HG03064 (cell line): ENCODE results near the gene IFT43.
A peak's percentile ranks its signal among the peaks of the same experiment; 100 is the strongest.

ENCODE experiments used
- ATAC-seq: cut with Tn5 transposase; IDR thresholded peaks from one replicate; pipeline ENCODE4 v1.9.1; 2021; ENCODE audit warnings: low read depth; ENCODE audit not compliant: unreplicated experiment

Gene IFT43

GRCh38 chr14:75985618-75986438, at the start of gene IFT43:
IFT43 (plus strand) TSS chr14:75985763; CDS start chr14:75985787, 24 bp downstream.
- peak; percentile 49 for ATAC-seq

- no peak for ATAC-seq
Measured at GRCh38 chr14:75939200-75939599, 46.4 kb upstream of the IFT43 start.

GRCh38 chr14:75941030-75941429, 44.5 kb upstream of the IFT43 start:
- no peak for ATAC-seq

- ATAC-seq, result no peak
Measured at GRCh38 chr14:75944607-75945241, 40.8 kb upstream of the IFT43 start.

GRCh38 chr14:75946785-75947184, 38.8 kb upstream of the IFT43 start:
- ATAC-seq, result no peak

GRCh38 chr14:75952489-75952888, 33.1 kb upstream of the IFT43 start:
- ATAC-seq, result no peak

- no peak for ATAC-seq
Measured at GRCh38 chr14:75959031-75959430, 26.5 kb upstream of the IFT43 start.

- ATAC-seq, result no peak
Measured at GRCh38 chr14:75960231-75960630, 25.3 kb upstream of the IFT43 start.

DNA sequence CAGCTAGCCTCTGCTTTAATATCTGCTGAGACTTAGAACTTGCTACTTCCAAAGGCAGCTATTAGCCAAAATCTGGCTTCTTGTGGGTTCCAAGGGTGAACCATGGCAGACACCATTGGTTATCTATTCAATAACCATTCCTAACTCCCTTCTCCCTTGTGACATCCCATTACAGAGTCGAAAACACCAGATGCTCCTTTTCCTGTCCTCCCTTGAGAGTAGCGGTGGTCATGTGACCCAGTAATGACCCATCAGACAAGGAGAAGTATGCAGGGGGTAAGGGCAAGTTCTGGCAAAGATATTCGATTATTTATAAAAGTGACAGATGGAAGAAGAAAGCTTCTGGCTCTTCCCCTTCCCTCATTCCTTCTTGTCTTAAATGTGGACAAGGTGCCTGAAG, 23.9 kb upstream of the IFT43 start:
- no peak for ATAC-seq

DNA sequence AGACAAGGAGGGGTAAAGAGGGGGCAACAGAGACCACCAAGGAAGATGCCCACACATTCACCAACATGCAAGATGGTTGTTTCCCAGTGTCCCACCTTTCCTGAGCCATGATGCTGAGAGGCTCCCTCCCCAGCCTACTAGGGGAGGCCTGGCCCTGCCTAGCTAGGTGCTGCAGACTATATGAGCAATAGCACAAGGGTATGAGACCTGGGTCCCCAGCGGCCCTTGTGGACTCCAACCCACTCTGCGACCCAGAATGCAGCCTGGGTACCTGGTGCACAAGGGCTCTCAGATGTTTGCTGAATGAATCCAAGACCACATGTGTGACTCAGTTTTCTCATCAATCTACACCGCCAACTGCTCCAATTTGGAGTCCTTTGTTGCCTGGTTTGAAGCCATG, 17.7 kb upstream of the IFT43 start:
- no peak for ATAC-seq

- ATAC-seq, result no peak
Measured at GRCh38 chr14:75968456-75968855, 17.1 kb upstream of the IFT43 start.

DNA sequence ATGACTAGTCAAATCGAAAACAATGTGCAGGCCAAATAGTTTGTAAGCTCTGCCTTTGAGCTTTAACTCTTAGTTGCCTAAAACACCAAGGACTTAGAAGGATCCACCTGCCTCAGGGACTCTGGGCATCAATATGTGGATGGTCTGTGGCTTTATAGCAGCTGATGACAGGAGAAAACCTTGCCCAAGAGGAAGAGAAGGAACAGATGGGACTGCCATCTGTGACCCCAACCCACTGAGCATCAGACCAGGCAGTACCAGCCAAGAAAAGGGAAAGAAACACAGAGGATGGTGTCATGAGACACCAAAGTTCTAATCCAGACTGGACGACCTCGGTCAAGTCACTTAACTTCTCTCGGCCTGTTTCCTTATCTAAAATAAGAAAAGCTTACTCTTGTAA, 16.4 kb upstream of the IFT43 start:
- no peak for ATAC-seq

GRCh38 chr14:75969891-75970290, 15.7 kb upstream of the IFT43 start:
- ATAC-seq, result no peak

DNA sequence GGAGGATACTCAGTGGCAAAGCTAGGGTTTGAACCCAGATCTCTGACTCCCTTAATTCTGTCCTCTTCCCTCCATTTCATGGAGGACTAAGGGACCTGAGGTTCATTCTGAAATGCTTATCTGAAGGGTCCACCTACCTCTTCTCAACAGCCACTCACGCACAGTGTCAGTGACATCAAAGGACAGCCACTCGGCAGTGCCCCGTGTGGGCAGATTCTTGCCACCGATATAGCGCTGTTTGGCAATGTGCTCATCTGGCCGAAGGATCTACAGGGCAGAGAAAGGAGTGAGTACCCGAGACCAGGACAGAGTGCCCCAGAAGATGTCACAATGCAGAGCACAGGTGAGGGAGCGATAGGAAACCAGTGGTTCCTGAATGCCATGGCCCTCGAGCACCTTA, 14.6 kb upstream of the IFT43 start:
- no peak for ATAC-seq

- ATAC-seq, result no peak
Measured at GRCh38 chr14:75971509-75971908, 14.1 kb upstream of the IFT43 start.

DNA sequence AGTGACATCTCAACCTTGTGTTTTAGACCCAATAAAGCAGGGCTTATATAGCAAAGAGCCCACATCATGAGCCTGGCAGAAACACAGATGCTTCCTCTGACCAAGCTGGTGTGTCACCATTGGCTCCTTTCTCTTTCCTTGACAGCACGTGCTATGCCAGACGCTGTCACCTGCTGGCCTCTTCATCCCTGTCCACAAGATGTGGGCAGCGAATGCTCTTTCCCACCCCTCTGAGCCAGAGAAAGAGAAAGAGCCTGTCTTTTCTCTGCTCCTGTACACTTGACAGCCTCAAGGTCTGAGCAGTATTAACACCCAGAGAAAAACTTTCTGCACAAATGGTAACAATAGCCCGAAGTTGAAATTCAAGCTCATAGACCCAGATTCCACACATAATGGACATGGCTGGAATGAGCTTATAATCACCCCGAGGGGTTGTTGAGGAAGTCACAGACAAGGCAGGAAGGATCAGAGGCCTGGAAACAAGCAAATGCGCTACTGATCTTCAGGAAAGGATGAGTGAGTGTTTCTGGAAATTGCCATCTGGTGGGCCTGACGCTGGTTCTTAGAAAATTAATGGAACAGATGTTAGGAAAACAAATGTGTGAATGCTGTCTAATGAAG, 12.7 kb upstream of the IFT43 start:
- ATAC-seq, result no peak

DNA sequence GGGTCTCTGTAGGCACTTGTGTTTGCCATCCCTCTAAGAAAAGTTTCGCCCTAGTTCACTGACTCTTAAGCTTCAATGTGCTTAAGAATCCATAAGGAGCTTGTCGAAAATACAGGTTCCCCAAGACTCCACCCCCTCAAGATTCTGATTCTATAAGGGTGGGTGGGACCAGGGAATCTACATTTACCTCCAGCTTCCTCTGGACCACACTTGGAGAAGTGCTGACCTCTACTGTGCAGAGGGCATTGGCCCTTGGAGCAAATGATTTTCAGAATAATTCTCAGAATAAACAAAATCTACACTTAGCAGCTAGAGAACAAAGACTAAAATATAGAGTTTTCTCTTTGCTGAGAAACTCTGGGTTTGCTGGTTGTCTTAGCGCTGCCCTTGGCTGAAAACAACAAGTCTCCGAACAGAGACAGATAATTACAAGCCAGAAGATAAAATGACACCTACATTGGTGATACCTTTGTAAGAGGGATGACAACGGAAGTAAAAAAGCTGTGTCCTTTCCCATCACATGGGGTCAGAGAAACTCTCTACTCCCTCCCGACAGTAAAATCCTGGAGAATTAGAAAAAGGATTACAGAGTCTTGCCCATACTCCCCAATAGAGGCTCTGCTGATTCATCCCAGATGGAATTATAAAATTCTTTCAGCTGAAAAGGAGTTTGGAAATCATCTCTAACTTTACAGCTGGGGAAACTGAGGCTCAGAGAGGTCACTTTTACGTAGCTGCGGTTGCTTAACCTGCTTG, 8.6 kb upstream of the IFT43 start:
- ATAC-seq, result no peak

- ATAC-seq, result no peak
Measured at GRCh38 chr14:75977582-75977943, 8.0 kb upstream of the IFT43 start.

DNA sequence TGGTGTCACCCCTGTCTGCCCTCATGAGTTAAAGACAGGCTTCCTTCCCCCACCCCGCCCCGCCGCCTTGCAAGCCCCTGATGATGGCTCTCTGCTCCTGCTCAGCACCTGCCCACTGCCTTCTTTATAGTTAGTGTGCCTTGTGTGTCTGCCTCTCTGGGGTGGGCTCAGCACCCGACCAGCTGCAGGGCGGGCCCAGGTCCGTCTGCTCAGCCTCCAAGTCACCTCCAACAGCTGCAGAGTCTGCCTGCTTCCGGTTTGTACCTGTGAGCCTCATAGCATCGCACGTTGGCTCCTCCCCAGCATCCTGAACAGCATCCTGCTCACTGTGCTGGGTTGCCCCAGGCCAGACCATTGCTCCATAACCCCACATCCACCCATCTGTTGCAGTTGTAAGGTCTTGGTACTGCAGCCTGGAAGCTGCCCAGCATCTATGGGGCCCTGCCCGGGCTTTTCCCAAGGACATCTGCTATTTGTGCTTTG, 7.3 kb upstream of the IFT43 start:
- ATAC-seq, result no peak

- ATAC-seq, result no peak
Measured at GRCh38 chr14:75979071-75979571, 6.4 kb upstream of the IFT43 start.
